ENCODE measurements around the gene SBNO1. TPM values are rescaled to one million over a fixed set of nuclear protein-coding genes. Genes with fewer than 3 reads are reported as not detected.
"Not testable (repeated sequence)": the region's sequence is repeated elsewhere in the genome, so short reads cannot be mapped to it uniquely, and the experiment has no call there.

SBNO1 gene
- total RNA-seq, 1 experiment from 2014 or later = 23.3 TPM

DNA sequence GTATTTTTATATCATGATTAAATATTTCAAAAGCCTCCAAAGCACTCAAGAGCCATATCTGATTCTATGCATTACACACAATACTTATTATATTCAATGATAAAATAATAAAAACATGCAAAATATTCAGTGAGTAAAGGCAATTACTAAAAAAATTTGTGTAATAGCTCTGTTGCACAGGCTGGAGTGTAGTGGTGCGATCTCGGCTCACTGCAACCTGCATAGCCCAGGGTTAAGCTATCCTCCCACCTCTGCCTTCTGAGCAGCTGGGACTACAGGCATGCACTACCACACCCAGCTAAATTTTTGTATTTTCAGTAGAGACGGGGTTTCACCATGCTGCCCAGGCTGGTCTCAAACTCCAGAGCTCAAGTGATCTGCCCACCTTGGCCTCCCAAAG is 45.4 kb downstream of the SBNO1 start:
- Histone ChIP-seq H3K79me2 (ENCODE audit: low read length) (no peaks in the 10 kb centered on the region), H3K36me3 (ENCODE audit: low read depth, low read length) (peaks cover 69% of the 10 kb centered on the region), H3K27ac (ENCODE audit: low read length) (no peak overlapping the region), H2AFZ (ENCODE audit: low read length) (no peak overlapping the region), H3F3A (ENCODE audit: low read length, unreplicated experiment) (peaks cover 4% of the 10 kb centered on the region), H3K9me2 (replicated peaks; ENCODE audit: low read length) (no peaks in the 10 kb centered on the region), H4K20me1 (ENCODE audit: low read length) (no peaks in the 10 kb centered on the region), H3K9me3 (ENCODE audit: low read length) (no peaks in the 10 kb centered on the region), H3K4me3 (ENCODE audit: low read length) (no peak overlapping the region), H3K9ac (ENCODE audit: low read length) (no peak overlapping the region), H3K4me2 (ENCODE audit: low read length) (no peak overlapping the region), H3K4me1 (ENCODE audit: insufficient read depth, low read length) (no peaks in the 10 kb centered on the region), H3K27me3 (ENCODE audit: low read length) (no peaks in the 10 kb centered on the region)
- ATAC-seq = no peak
- TF ChIP-seq, protein P1, sequence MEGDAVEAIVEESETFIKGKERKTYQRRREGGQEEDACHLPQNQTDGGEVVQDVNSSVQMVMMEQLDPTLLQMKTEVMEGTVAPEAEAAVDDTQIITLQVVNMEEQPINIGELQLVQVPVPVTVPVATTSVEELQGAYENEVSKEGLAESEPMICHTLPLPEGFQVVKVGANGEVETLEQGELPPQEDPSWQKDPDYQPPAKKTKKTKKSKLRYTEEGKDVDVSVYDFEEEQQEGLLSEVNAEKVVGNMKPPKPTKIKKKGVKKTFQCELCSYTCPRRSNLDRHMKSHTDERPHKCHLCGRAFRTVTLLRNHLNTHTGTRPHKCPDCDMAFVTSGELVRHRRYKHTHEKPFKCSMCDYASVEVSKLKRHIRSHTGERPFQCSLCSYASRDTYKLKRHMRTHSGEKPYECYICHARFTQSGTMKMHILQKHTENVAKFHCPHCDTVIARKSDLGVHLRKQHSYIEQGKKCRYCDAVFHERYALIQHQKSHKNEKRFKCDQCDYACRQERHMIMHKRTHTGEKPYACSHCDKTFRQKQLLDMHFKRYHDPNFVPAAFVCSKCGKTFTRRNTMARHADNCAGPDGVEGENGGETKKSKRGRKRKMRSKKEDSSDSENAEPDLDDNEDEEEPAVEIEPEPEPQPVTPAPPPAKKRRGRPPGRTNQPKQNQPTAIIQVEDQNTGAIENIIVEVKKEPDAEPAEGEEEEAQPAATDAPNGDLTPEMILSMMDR (conservative IDR thresholded peaks at IDR 0.05; ENCODE audit: low read depth, low read length) = no peak
- ChIA-PET CTCF (no interaction called here), POLR2A (ENCODE audit: unreplicated experiment) (no interaction called here)
- no peak for DNase-seq
- no TSS peak for BruUV-seq (replicated peaks)
- intact Hi-C loops (cut with micrococcal nuclease) = no loop called here

DNA sequence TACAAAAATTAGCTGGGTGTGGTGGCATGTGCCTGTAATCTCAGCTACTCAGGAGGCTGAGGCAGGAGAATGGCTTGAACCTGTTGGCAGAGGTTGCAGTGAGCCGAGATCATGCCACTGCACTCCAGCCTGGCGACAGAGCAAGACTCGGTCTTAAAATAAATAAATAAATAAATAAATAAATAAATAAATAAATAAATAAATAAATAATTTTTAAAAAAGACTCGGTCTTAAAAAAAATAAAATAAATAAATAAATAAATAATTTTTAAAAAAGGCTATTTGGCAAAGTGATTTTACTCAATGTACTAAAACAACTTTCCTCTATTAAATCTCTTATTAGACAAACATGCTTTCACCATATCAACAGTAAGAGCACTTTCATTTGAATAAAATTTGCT is 51.6 kb downstream of the SBNO1 start:
- H3K4me2 ChIP-seq (ENCODE audit: low read length); ATAC-seq; H3K9ac ChIP-seq (ENCODE audit: low read length); DNase-seq; H4K20me1 ChIP-seq (ENCODE audit: low read length); H3K27ac ChIP-seq (ENCODE audit: low read length); H3K4me1 ChIP-seq (ENCODE audit: insufficient read depth, low read length); H3F3A ChIP-seq (ENCODE audit: low read length, unreplicated experiment); H3K4me3 ChIP-seq (ENCODE audit: low read length); H3K27me3 ChIP-seq (ENCODE audit: low read length); H2AFZ ChIP-seq (ENCODE audit: low read length); CTCF ChIA-PET; H3K79me2 ChIP-seq (ENCODE audit: low read length); H3K9me2 ChIP-seq (replicated peaks; ENCODE audit: low read length); BruUV-seq (replicated peaks); intact Hi-C loops (cut with micrococcal nuclease); POLR2A ChIA-PET (ENCODE audit: unreplicated experiment); H3K9me3 ChIP-seq (ENCODE audit: low read length): not testable (repeated sequence)
- peaks cover 58% of the 10 kb centered on the region for H3K36me3 ChIP-seq (ENCODE audit: low read depth, low read length)

DNA sequence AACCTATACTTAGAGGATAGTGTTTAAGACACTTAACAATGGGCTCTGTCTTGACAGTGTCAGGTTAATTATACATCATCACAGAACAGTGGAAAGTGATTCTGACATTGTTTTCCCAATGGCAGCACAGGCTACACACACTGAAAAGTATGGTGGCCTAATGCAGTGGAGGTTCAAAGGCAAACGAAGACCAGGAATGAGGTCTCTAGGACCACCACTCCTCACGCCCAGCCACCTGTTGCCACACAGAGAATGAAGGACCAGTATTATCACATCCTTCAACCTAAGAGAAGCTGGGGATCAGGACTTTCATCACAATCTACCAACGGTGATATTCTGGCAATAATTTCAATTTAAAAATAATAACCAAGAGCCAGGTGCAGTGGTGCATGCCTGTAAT is 58.4 kb downstream of the SBNO1 start:
- CTCF ChIA-PET = no interaction called here
- H3F3A ChIP-seq (ENCODE audit: low read length, unreplicated experiment) = no peaks in the 10 kb centered on the region
- H3K4me3 ChIP-seq (ENCODE audit: low read length) = no peak overlapping the region
- no peaks in the 10 kb centered on the region for H3K27me3 ChIP-seq (ENCODE audit: low read length)
- DNase-seq (no peak), ATAC-seq (no peak)
- BruUV-seq (replicated peaks) = no TSS peak
- no peak overlapping the region for H3K27ac ChIP-seq (ENCODE audit: low read length)
- H3K9ac ChIP-seq (ENCODE audit: low read length) = no peak overlapping the region
- POLR2A ChIA-PET (ENCODE audit: unreplicated experiment) = no interaction called here
- no peaks in the 10 kb centered on the region for H3K79me2 ChIP-seq (ENCODE audit: low read length)
- no peak for TF ChIP-seq EZH2phosphoT487 (IDR thresholded peaks at IDR 0.05; ENCODE audit: borderline replicate concordance, low read length)
- no peak for TF ChIP-seq EZH2 (IDR thresholded peaks at IDR 0.05; ENCODE audit: low read length, unreplicated experiment)
- TF ChIP-seq, protein P1 (conservative IDR thresholded peaks at IDR 0.05; ENCODE audit: low read depth, low read length) = no peak
- no peaks in the 10 kb centered on the region for H3K4me1 ChIP-seq (ENCODE audit: insufficient read depth, low read length)
- H2AFZ ChIP-seq (ENCODE audit: low read length) = no peak overlapping the region
- intact Hi-C loops (cut with micrococcal nuclease) = no loop called here
- H3K9me2 ChIP-seq (replicated peaks; ENCODE audit: low read length) = no peaks in the 10 kb centered on the region
- no peaks in the 10 kb centered on the region for H3K9me3 ChIP-seq (ENCODE audit: low read length)
- no peaks in the 10 kb centered on the region for H4K20me1 ChIP-seq (ENCODE audit: low read length)
- peaks cover 45% of the 10 kb centered on the region for H3K36me3 ChIP-seq (ENCODE audit: low read depth, low read length)
- H3K4me2 ChIP-seq (ENCODE audit: low read length) = no peak overlapping the region
